Measurements from ENCODE around the gene SMIM1. TPM values are rescaled to one million over a fixed set of nuclear protein-coding genes. Genes with fewer than 3 reads are reported as not detected.
A peak's percentile ranks its signal among the peaks of the same experiment; 100 is the strongest.
"Not testable (repeated sequence)": the region's sequence is repeated elsewhere in the genome, so short reads cannot be mapped to it uniquely, and the experiment has no call there.

Gene SMIM1, protein sequence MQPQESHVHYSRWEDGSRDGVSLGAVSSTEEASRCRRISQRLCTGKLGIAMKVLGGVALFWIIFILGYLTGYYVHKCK
- total RNA-seq (0.81 TPM), polyA plus RNA-seq (1 to 10 TPM in 1 of 4 donors, under 1 TPM in 3; 0.62 to 1.2 (median 0.79) TPM)

DNA sequence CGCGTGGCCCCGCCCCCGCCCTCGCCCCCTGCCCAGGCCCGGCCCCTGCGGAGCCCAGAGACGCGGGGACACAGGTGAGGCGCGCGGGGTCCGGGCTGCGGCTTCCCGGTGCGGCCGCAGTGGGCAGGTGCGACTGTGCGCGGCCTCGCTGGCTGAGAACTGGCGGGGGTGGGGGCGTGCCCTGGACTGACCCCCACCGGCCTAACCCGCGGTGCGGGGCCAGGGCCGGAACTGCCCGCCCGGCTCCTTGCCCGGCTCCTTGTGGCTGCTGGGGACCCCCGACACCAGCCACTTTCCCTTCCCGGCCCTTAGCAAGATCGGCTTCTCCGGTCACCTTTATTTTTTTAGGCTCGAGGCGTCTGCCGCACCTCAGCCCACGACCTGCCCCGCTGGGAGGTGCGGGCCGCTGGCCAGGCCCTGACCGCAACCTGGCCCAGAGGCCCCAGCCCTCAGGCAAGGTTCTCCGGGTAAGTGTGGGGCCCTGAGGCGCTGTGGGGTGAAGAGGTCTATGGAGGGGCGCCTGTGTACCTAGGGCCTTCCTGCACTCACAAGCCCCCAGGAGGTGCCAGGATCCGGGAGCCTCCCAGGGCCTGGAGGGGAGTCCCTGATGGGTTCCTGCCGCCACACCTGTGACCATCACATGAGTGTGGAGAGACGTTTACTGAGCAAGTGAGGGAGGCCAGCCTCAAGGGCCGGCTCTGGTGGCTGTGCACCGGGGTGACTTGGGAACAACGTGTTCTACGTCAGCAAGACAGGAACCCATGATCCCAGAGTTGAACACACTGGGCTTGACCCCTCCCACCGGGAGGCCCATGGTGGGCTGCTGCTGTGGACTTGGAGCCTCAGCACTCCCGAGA lies at the start of gene SMIM1:
TSS of gene SMIM1 (plus strand) at position 35 of the 857 bp plus-strand sequence. CDS start 2,625 bp downstream, outside the sequence.
- Mint-ChIP-seq H3K4me1 (peaks cover 0 to 22% (median 0%) of the 10 kb centered on the region in 4 donors), H3K27me3 (no peaks in the 10 kb centered on the region), H3K36me3 (no peaks in the 10 kb centered on the region), H3K9me3 (peaks cover 0 to 2% (median 0%) of the 10 kb centered on the region in 7 donors), H3K4me3 (peak within 1 kb of the TSS; percentile 22 to 81 (median 78)), H3K27ac (peak within 1 kb of the TSS in 1 of 3 donors; percentile 26)
- DNase-seq (no peak), ATAC-seq (ENCODE audit: low read depth in 2 of 2) (no peak)
- Histone ChIP-seq H3K4me1 (ENCODE audit: control insufficient read depth, insufficient read depth, low read length, poor library complexity, severe bottlenecking) (peaks cover 22% of the 10 kb centered on the region), H3K27ac (ENCODE audit: insufficient read depth, low read length, poor library complexity, severe bottlenecking) (no peak within 1 kb of the TSS), H3K9me3 (ENCODE audit: control insufficient read depth in 2 of 2, low read length in 2 of 2) (no peaks in the 10 kb centered on the region), H3K36me3 (ENCODE audit: control insufficient read depth, insufficient read depth, low read length) (no peaks in the 10 kb centered on the region), H3K4me3 (ENCODE audit: low read depth, low read length) (no peak within 1 kb of the TSS), H3K27me3 (ENCODE audit: control insufficient read depth, insufficient read depth, low read length) (no peaks in the 10 kb centered on the region)

DNA sequence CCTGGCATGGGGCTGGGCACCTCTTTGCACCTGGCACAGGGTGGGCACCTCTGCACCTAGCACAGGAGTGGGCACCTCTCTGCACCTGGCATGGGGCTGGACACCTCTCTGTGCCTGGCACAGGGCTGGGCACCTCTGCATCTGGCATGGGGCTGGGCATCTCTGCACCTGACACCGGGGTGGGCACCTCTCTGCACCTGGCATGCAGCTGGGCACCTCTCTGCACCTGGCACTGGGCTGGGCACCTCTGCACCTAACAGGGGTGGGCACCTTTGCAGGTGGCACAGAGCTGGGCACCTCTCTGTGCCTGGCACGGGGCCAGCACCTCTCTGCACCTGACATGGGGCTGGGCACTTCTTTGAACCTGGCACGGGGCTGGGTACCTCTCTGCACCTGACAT lies 49.7 kb upstream of the SMIM1 start:
- Mint-ChIP-seq H3K4me1 (peaks cover 0 to 12% (median 0%) of the 10 kb centered on the region in 4 donors), H3K27me3 (no peaks in the 10 kb centered on the region), H3K4me3 (no peak overlapping the region), H3K36me3 (no peaks in the 10 kb centered on the region), H3K9me3 (no peaks in the 10 kb centered on the region), H3K27ac (no peak overlapping the region)
- Histone ChIP-seq H3K36me3 (ENCODE audit: control insufficient read depth, insufficient read depth, low read length) (no peaks in the 10 kb centered on the region), H3K27me3 (ENCODE audit: control insufficient read depth, insufficient read depth, low read length) (no peaks in the 10 kb centered on the region), H3K9me3 (ENCODE audit: control insufficient read depth in 2 of 2, low read length in 2 of 2) (no peaks in the 10 kb centered on the region), H3K4me3 (ENCODE audit: low read depth, low read length) (no peak overlapping the region), H3K27ac (ENCODE audit: insufficient read depth, low read length, poor library complexity, severe bottlenecking) (no peak overlapping the region), H3K4me1 (ENCODE audit: control insufficient read depth, insufficient read depth, low read length, poor library complexity, severe bottlenecking) (peaks cover 3% of the 10 kb centered on the region)
- ATAC-seq (ENCODE audit: low read depth in 2 of 2), result no peak
- DNase-seq, result no peak

DNA sequence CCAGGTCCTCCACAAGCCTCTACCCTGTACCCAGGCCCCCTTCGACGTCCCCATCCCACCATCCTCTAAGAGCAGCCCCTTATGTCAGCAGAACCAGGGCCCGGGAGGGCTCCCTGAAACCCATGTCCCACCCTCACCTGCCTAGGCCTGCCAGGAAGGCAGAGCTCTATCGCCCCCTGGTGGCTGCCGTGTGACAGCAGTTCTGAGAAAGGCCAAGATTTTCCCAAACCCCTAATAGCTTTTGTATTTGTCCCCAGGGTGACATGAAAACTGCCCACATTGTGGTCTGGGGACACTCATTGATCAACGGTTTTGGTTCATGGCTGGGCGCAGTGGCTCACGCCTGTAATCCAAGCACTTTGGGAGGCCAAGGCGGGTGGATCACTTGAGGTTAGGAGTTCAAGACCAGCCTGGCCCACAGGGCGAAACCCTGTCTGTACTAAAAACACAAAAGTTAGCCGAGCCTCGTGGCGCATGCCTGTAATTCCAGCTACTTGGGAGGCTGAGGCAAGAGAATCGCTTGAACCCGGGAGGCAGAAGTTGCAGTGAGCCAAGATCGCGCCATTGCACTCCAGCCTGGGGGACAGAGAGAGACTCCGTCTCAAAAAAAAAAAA lies 48.0 kb upstream of the SMIM1 start:
- ATAC-seq (ENCODE audit: low read depth in 2 of 2), result peak in 1 of 2 donors; percentile 57
- peak; percentile 52 to 72 (median 67) for DNase-seq
- H3K27ac Mint-ChIP-seq, result peak overlapping the region in 1 of 3 donors; percentile 60
- not testable (repeated sequence) for H3K27me3 Mint-ChIP-seq; H3K4me1 Mint-ChIP-seq; H3K27ac ChIP-seq (ENCODE audit: insufficient read depth, low read length, poor library complexity, severe bottlenecking); H3K9me3 ChIP-seq (ENCODE audit: control insufficient read depth in 2 of 2, low read length in 2 of 2); H3K4me3 ChIP-seq (ENCODE audit: low read depth, low read length); H3K36me3 ChIP-seq (ENCODE audit: control insufficient read depth, insufficient read depth, low read length); H3K27me3 ChIP-seq (ENCODE audit: control insufficient read depth, insufficient read depth, low read length); H3K36me3 Mint-ChIP-seq; H3K4me1 ChIP-seq (ENCODE audit: control insufficient read depth, insufficient read depth, low read length, poor library complexity, severe bottlenecking); H3K9me3 Mint-ChIP-seq
- peak overlapping the region in 1 of 4 donors; percentile 34 for H3K4me3 Mint-ChIP-seq

DNA sequence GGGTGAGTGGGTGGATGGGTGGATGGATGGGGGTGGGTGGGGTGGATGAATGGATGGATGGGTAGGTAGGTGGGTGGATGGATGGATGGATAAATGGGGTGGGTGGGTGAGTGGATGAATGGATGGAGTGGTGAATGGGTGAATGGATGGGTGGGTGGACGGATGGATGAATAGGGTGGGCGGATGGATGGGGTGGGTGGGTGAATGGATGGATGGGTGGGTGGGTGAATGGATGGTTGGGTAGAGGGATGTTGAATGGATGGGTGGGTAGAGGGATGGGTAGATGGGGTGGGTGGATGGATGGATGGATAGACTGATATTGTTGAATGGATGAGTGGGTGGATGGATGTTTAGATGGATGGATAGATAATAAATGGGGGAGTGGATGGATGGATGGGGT lies 47.2 kb upstream of the SMIM1 start:
- DNase-seq (no peak), ATAC-seq (ENCODE audit: low read depth in 2 of 2) (no peak)
- Histone ChIP-seq H3K9me3 (ENCODE audit: control insufficient read depth in 2 of 2, low read length in 2 of 2) (no peaks in the 10 kb centered on the region), H3K36me3 (ENCODE audit: control insufficient read depth, insufficient read depth, low read length) (no peaks in the 10 kb centered on the region), H3K4me3 (ENCODE audit: low read depth, low read length) (no peak overlapping the region), H3K27me3 (ENCODE audit: control insufficient read depth, insufficient read depth, low read length) (no peaks in the 10 kb centered on the region), H3K27ac (ENCODE audit: insufficient read depth, low read length, poor library complexity, severe bottlenecking) (no peak overlapping the region), H3K4me1 (ENCODE audit: control insufficient read depth, insufficient read depth, low read length, poor library complexity, severe bottlenecking) (peaks cover 1% of the 10 kb centered on the region)
- peak overlapping the region in 1 of 3 donors; percentile 38 for H3K27ac Mint-ChIP-seq
- H3K4me1 Mint-ChIP-seq, result peaks cover 0 to 5% (median 0%) of the 10 kb centered on the region in 4 donors
- peaks cover 0 to 1% (median 0%) of the 10 kb centered on the region in 7 donors for H3K9me3 Mint-ChIP-seq
- no peaks in the 10 kb centered on the region for H3K27me3 Mint-ChIP-seq
- no peak overlapping the region for H3K4me3 Mint-ChIP-seq
- no peaks in the 10 kb centered on the region for H3K36me3 Mint-ChIP-seq

DNA sequence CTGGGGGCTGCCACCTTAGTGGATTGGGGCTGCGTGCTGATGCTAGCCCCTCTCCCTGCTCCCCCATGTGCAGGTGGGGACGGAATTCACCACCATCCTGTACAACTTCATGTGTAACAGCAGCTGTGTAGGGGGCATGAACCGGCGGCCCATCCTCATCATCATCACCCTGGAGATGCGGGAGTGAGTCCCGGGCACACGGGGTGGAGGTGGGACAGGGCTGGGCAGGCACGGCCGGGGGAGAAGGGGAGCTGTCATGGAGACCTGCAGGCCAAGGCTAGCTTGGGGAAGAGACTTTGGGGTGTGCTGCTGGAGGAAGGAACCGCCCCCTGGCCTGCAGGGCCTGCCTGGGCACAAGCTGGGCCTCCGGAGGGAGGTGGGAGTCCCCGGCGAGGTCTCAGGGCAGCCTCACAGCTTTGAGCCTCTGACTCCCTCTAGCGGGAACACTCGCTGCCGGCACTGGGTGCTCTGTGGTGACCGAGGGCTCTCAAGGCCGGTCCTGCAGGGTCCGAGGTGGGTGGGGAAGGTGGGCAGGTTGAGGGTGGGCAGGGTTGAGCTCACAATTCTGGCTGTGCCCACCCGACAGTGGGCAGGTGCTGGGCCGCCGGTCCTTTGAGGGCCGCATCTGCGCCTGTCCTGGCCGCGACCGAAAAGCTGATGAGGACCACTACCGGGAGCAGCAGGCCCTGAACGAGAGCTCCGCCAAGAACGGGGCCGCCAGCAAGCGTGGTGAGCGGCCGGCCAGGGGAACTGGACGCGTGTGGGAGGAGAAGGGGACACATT lies 45.3 kb upstream of the SMIM1 start:
- no peak for ATAC-seq (ENCODE audit: low read depth in 2 of 2)

DNA sequence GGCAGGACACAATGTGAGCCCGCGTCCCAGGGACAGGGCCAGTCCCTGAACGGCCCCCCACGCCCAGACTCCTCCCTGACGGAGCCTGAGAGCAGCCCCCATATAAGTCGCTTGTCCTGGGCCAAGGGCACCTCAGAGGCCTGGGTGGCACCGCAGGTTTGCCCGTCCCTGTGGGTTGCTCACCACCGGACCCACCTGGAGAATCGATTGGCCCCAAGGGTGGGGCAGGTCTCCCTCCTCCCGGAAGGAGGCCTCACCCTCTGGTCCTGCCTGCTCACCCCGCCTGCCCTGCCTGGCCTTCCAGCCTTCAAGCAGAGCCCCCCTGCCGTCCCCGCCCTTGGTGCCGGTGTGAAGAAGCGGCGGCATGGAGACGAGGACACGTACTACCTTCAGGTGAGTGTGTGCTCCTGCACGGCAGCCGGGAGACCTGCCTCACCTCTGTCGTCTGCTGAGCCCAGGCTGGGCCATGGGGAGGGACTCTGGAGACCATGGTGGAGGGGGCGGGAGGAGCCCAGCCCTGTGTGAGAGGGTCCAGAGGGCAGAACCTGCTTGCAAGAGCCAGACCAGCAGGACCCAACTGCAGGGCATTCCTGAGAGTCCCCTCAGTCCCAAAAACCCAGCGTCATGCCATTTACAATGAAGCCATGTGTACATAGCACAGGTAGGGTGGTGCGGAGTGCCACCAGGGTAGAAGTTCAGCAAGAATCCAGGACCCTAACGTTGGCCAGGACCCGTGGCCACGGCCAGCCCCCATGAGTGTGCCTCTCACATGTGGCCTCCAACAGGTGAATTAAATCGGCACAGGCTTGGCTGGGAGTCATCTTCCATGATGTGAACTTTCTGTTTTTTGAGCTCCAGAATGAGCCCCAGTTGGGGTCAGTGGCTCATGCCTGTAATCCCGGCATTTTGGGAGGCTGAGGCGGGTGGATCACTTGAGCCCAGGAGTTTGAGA lies 44.4 kb upstream of the SMIM1 start:
- Mint-ChIP-seq H3K4me3 (no peak overlapping the region), H3K27me3 (no peaks in the 10 kb centered on the region), H3K36me3 (no peaks in the 10 kb centered on the region), H3K27ac (peak overlapping the region in 1 of 3 donors; percentile 14), H3K9me3 (peaks cover 0 to 1% (median 0%) of the 10 kb centered on the region in 7 donors), H3K4me1 (peaks cover 0 to 2% (median 0%) of the 10 kb centered on the region in 4 donors)
- no peaks in the 10 kb centered on the region for H3K9me3 ChIP-seq (ENCODE audit: control insufficient read depth in 2 of 2, low read length in 2 of 2)
- no peak overlapping the region for H3K4me3 ChIP-seq (ENCODE audit: low read depth, low read length)
- no peak overlapping the region for H3K27ac ChIP-seq (ENCODE audit: insufficient read depth, low read length, poor library complexity, severe bottlenecking)
- ATAC-seq (ENCODE audit: low read depth in 2 of 2), result no peak
- H3K27me3 ChIP-seq (ENCODE audit: control insufficient read depth, insufficient read depth, low read length), result no peaks in the 10 kb centered on the region
- H3K36me3 ChIP-seq (ENCODE audit: control insufficient read depth, insufficient read depth, low read length), result no peaks in the 10 kb centered on the region
- no peak for DNase-seq
- H3K4me1 ChIP-seq (ENCODE audit: control insufficient read depth, insufficient read depth, low read length, poor library complexity, severe bottlenecking), result no peaks in the 10 kb centered on the region

More for the DNA sequence above, 45.3 kb upstream of the SMIM1 start:
- Histone ChIP-seq H3K36me3 (ENCODE audit: control insufficient read depth, insufficient read depth, low read length) (no peaks in the 10 kb centered on the region), H3K27me3 (ENCODE audit: control insufficient read depth, insufficient read depth, low read length) (no peaks in the 10 kb centered on the region), H3K4me3 (ENCODE audit: low read depth, low read length) (no peak overlapping the region), H3K9me3 (ENCODE audit: control insufficient read depth in 2 of 2, low read length in 2 of 2) (no peaks in the 10 kb centered on the region), H3K27ac (ENCODE audit: insufficient read depth, low read length, poor library complexity, severe bottlenecking) (no peak overlapping the region), H3K4me1 (ENCODE audit: control insufficient read depth, insufficient read depth, low read length, poor library complexity, severe bottlenecking) (no peaks in the 10 kb centered on the region)
- no peak overlapping the region for H3K4me3 Mint-ChIP-seq
- H3K27me3 Mint-ChIP-seq, result no peaks in the 10 kb centered on the region
- DNase-seq, result no peak
- H3K36me3 Mint-ChIP-seq, result no peaks in the 10 kb centered on the region
- H3K27ac Mint-ChIP-seq, result no peak overlapping the region
- peaks cover 0 to 1% (median 0%) of the 10 kb centered on the region in 7 donors for H3K9me3 Mint-ChIP-seq
- H3K4me1 Mint-ChIP-seq, result peaks cover 0 to 2% (median 0%) of the 10 kb centered on the region in 4 donors

All from CD4-positive, CD25-positive, alpha-beta regulatory T cell (primary cell).